Measurements from ENCODE around the gene COL20A1.
"Not testable (repeated sequence)": the region's sequence is repeated elsewhere in the genome, so short reads cannot be mapped to it uniquely, and the experiment has no call there.

COL20A1 gene

DNA sequence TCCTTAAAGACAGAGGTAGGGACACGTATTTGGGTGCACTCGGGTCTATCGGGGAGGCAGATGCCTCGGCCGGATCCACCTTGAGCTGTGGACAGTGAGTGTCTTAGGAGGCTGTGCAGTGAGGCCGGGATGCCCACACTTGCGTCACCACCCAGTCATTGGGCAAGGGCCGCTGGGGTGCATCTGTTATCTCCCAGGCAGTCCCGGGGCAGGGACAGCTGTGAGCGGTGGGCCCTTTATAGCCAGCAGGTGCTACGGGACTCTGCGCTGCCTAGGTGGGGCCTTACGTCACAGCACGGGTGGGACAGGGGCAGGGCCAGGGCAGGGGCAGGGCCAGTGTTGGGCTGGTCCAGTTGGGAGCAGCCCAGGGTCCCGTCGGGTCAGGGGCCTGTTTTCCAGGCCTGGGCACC is 689 bp upstream of the COL20A1 start:
- no peak for DNase-seq

DNA sequence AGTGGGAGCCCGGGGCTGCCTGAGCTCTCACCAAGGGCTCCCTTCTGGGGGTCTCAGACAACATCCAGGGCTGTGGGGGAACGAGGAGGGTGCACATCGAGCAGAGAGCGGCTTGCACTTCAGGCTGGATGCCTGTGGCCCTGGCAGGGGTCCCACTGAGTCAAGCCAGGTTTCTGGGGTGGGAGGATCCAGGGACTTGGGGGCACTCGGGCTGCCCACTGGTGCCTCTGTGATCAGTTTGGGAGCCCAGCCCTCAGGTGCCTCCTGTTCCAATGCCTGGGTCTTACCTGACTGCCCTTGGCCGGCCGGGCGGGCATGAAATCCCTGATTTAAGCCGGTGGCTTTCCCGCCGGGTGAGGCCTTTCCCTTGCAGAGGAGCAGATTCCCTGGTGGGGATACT is 470 bp downstream of the COL20A1 start:
- DNase-seq, result no peak

GRCh38 chr20:63293871-63294535 is 1.0 kb downstream of the COL20A1 start:
- DNase-seq, result no peak

GRCh38 chr20:63294536-63294900 is 1.5 kb downstream of the COL20A1 start:
- no peak for DNase-seq

DNA sequence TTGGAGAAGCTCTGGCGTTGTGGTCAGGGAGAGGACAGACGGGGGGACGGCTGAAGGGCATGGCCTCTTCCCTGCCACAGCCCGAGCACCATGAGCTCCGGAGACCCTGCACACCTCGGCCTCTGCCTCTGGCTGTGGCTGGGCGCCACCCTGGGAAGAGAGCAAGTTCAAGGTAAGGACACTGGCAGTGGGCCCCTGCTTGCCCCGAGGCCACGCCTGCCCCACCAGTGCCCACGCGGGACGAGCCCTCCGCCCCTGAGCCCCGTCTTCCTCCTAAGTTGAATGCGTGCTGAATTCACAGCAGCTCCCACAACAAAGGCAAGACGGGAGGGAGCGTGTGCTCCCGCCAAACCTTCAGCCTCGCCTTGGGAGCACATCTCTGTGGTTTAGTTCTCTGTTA is 2.0 kb downstream of the COL20A1 start:
- DNase-seq, result no peak

GRCh38 chr20:63295422-63295821 is 2.4 kb downstream of the COL20A1 start:
- DNase-seq, result peak; percentile 31

GRCh38 chr20:63295846-63296245 is 2.9 kb downstream of the COL20A1 start:
- no peak for DNase-seq

GRCh38 chr20:63296531-63297299 is 3.7 kb downstream of the COL20A1 start:
- no peak for DNase-seq

- DNase-seq, result no peak
Observed at GRCh38 chr20:63297371-63297781, 4.4 kb downstream of the COL20A1 start.

DNA sequence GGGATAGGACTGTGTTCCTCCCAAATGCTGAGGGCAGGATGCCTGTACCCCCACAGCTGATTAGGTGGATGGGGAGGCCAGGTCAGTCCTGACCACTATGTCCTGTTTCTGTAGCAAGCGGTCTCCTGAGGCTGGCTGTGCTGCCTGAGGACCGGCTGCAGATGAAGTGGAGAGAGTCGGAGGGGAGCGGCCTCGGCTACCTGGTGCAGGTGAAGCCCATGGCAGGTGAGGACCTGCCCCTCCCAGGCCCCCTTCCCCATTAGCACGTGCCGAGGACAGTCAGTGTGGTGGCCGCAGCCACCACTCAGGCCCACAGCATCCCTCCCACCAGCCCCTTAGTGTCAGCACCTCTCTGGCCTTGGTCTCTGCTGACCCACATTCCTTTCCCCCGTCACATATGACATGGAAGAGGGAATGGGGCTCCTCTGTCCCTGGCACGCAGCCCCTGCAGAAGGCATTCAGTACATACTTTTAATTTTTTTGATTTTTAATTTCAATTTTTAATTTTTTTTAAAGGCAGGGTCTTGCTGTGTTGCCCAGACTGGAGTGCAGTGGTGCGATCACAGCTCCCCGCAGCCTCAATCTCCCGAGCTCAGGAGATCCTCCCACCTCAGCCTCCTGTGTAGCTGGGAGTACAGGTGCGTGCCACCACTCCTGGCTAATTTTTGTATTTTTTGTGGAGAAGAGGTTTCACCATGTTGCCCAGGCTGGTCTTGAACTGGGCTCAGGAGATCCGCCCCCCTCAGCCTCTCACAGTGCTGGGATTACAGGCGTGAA is 5.0 kb downstream of the COL20A1 start:
- no peak for DNase-seq

DNA sequence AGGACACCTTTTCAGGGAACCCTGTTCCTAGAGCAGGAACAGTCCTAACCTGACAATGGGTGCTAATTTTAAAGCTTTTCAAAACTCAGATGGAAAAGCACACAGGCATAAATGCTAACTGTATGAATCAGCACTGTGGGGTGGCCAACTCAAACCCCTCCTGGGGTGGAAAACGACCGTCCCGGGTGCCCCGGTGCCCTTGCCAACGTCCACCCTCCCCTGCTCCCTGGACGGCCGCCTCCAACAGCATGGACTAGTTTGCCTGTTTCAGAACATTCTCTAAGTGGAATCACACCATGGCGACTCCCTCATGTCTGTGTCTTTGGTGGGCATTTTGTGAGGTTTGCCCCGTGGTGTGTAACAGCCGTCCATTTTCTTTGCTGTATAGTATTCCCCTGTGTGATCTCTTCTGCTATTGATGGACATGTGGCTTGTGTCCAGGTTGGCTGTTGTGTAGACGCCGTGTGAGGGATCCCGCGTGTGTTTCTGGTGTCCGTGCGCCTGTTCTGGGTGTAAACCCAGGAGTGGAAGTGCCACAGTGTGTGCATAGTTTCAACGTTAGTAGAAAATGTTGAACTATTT is 5.8 kb downstream of the COL20A1 start:
- no peak for DNase-seq

- DNase-seq, result no peak
Observed at GRCh38 chr20:63301671-63302070, 8.7 kb downstream of the COL20A1 start.

GRCh38 chr20:63303095-63303666 is 10.2 kb downstream of the COL20A1 start:
- DNase-seq, result no peak

DNA sequence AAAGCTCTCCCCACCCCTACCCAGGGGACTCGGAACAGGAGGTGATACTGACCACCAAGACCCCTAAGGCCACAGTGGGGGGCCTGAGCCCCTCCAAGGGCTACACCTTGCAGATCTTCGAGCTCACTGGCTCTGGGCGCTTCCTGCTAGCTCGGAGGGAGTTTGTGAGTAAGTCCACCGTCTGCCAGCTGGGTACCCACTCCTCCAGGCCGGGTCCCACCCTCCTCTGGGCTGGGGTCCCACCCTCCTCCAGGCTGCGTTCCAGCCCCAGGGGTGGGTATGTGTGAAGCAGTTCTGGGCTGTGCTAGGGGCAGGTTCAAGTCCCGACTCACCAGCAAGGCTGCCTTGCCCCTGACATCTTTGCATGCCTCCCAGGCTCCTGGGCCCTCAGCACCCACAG is 12.4 kb downstream of the COL20A1 start:
- DNase-seq, result no peak

DNA sequence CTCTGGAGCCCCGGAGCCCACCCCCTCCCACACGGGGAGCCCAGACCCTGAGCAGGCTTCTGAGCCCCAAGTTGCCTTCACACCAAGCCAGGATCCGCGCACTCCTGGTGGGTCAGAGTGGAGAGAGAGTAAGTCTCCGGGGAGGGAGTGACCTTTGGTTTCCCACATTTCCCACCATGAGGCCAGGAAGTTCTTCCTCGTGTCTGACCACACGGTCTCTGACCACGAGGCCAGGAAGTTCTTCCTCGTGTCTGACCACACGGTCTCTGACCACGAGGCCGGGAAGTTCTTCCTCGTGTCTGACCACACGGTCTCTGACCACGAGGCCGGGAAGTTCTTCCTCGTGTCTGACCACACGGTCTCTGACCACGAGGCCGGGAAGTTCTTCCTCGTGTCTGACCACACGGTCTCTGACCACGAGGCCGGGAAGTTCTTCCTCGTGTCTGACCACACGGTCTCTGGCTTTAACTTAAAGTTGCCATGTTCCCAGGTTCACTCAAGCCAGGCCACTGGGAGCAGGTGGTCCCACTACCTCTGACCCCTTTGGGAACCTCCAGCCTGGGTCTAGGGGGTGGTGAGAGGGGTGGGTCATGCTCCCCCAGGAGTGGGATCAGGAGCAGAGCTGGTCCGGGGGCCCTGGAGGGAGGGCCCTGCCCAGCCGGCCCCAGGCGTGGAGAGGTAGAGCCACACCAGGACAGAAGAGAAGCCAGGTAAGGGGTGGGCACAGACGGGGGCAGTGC is 13.1 kb downstream of the COL20A1 start:
- not testable (repeated sequence) for DNase-seq

GRCh38 chr20:63306673-63307537 is 13.9 kb downstream of the COL20A1 start:
- DNase-seq, result no peak

DNA sequence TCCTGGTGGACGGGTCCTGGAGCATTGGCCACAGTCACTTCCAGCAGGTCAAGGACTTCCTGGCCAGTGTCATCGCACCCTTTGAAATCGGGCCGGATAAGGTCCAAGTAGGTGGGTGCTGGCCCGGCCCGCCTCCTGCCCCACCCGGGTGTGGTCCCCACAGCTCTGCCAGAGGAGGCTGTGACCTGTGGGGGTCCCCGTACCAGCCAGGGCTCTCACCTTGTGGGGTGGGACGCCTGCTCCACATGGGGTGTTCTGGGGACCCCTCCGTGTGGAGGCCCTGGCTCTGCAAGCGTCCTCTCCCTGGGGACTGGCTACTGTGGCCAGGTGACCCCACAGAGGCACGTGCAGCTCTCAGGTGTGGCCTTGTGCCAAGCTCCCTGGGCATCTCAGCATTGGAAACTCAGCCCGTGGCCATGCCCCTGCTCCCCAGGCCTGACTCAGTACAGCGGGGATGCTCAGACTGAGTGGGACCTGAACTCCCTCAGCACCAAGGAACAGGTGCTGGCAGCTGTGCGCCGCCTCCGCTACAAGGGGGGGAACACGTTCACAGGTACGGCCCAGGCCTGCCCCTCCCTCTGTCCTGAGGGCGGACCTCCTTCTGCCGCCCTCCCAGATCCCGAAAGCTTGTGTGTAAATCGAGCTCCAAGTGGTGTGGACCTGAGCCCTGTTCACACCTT is 14.7 kb downstream of the COL20A1 start:
- DNase-seq, result no peak

GRCh38 chr20:63308218-63308911 is 15.4 kb downstream of the COL20A1 start:
- DNase-seq, result no peak

GRCh38 chr20:63309261-63310071 is 16.5 kb downstream of the COL20A1 start:
- peak; percentile 15 for DNase-seq
